H9 (cell line): ENCODE data around the gene METTL1. TPM values are rescaled to one million over a fixed set of nuclear protein-coding genes. Genes with fewer than 3 reads are reported as not detected.

Experiments
- DNase-seq: peaks from one replicate; pipeline ENCODE4 v3.0.0-alpha.2; 2017
- H2AFZ ChIP-seq: one replicate; pipeline ENCODE4 v1.6.1; 2013; ENCODE audit warnings: mild to moderate bottlenecking, low read length, control low read depth, moderate library complexity
- H2AK5ac ChIP-seq: 2 replicates; pipeline ENCODE4 v1.6.1; 2013; ENCODE audit warnings: low read length, control low read depth, mixed read lengths; ENCODE audit not compliant: insufficient read length
- H2BK120ac ChIP-seq: one replicate; pipeline ENCODE4 v1.6.1; 2013; ENCODE audit warnings: low read depth, mild to moderate bottlenecking, low read length, control low read depth, inconsistent platforms; ENCODE audit not compliant: poor library complexity, severe bottlenecking
- H2BK12ac ChIP-seq: 2 replicates; pipeline ENCODE4 v1.6.1; 2013; ENCODE audit warnings: low read length, control low read depth, mixed read lengths, low read depth; ENCODE audit not compliant: insufficient read length
- H2BK15ac ChIP-seq: 2 replicates; pipeline ENCODE4 v1.6.1; 2013; ENCODE audit warnings: low read depth, low read length, control low read depth
- H2BK20ac ChIP-seq: one replicate; pipeline ENCODE4 v1.6.1; 2013; ENCODE audit warnings: low read depth, mild to moderate bottlenecking, low read length, control low read depth, inconsistent platforms; ENCODE audit not compliant: poor library complexity, severe bottlenecking
- H2BK5ac ChIP-seq: 2 replicates; pipeline ENCODE4 v1.6.1; 2013; ENCODE audit warnings: low read length, control low read depth, mixed read lengths; ENCODE audit not compliant: insufficient read length
- H3K14ac ChIP-seq: 2 replicates; pipeline ENCODE4 v1.6.1; 2013; ENCODE audit warnings: low read length, control low read depth; ENCODE audit not compliant: insufficient read depth
- H3K18ac ChIP-seq: 2 replicates; pipeline ENCODE4 v1.6.1; 2013; ENCODE audit warnings: low read depth, mild to moderate bottlenecking, mixed read lengths, low read length, control low read depth; ENCODE audit not compliant: insufficient read length
- H3K23ac ChIP-seq: 2 replicates; pipeline ENCODE4 v1.6.1; 2013; ENCODE audit warnings: low read length, control low read depth, mixed read lengths, low read depth; ENCODE audit not compliant: insufficient read length
- H3K23me2 ChIP-seq: 2 replicates; pipeline ENCODE4 v1.6.1; 2013; ENCODE audit warnings: low read depth, mild to moderate bottlenecking, mixed read lengths, low read length, control low read depth; ENCODE audit not compliant: insufficient read length, poor library complexity, severe bottlenecking
- H3K27ac ChIP-seq: 2 replicates; pipeline ENCODE4 v1.5.1; 2013; ENCODE audit warnings: low read length, control low read depth, mixed read lengths, low read depth; ENCODE audit not compliant: insufficient read length
- H3K27me3 ChIP-seq: 2 replicates; pipeline ENCODE4 v1.6.1; 2013; ENCODE audit warnings: low read length, control low read depth, inconsistent platforms; ENCODE audit not compliant: insufficient read depth
- H3K4ac ChIP-seq: 2 replicates; pipeline ENCODE4 v1.6.1; 2013; ENCODE audit warnings: low read depth, mild to moderate bottlenecking, control low read depth, inconsistent platforms, low read length, moderate library complexity
- H3K4me1 ChIP-seq: 2 replicates; pipeline ENCODE4 v1.6.1; 2013; ENCODE audit warnings: low read length, control low read depth, inconsistent platforms; ENCODE audit not compliant: insufficient read depth
- H3K4me2 ChIP-seq: 2 replicates; pipeline ENCODE4 v1.6.1; 2013; ENCODE audit warnings: low read length, control low read depth, mixed read lengths; ENCODE audit not compliant: insufficient read length, insufficient read depth
- H3K56ac ChIP-seq: 2 replicates; pipeline ENCODE4 v1.6.1; 2013; ENCODE audit warnings: low read depth, mild to moderate bottlenecking, mixed read lengths, low read length, control low read depth; ENCODE audit not compliant: insufficient read length
- H3K79me1 ChIP-seq: 2 replicates; pipeline ENCODE4 v1.6.1; 2013; ENCODE audit warnings: low read depth, mild to moderate bottlenecking, moderate library complexity, low read length, control low read depth, inconsistent platforms; ENCODE audit not compliant: insufficient read depth, poor library complexity, severe bottlenecking
- H3K79me2 ChIP-seq: 2 replicates; pipeline ENCODE4 v1.6.1; 2013; ENCODE audit warnings: low read length, control low read depth, inconsistent platforms; ENCODE audit not compliant: insufficient read depth
- H3K9ac ChIP-seq: 2 replicates; pipeline ENCODE4 v1.6.1; 2013; ENCODE audit warnings: low read length, control low read depth, mixed read lengths; ENCODE audit not compliant: insufficient read length; ENCODE audit errors: extremely low read depth
- H3K9me3 ChIP-seq: one replicate; pipeline ENCODE4 v1.6.1; 2013; ENCODE audit warnings: low read depth, low read length, inconsistent platforms; ENCODE audit not compliant: control insufficient read depth
- H3T11ph ChIP-seq: one replicate; pipeline ENCODE4 v1.6.1; 2013; ENCODE audit warnings: mild to moderate bottlenecking, low read length, control low read depth, inconsistent platforms
- H4K20me1 ChIP-seq: one replicate; pipeline ENCODE4 v1.6.1; 2013; ENCODE audit not compliant: control insufficient read depth, insufficient read length, insufficient read depth
- H4K5ac ChIP-seq: 2 replicates; pipeline ENCODE4 v1.6.1; 2013; ENCODE audit warnings: low read depth, mild to moderate bottlenecking, mixed read lengths, low read length, control low read depth; ENCODE audit not compliant: insufficient read length
- H4K8ac ChIP-seq: replicated peaks from 2 replicates; pipeline ENCODE4 v1.6.1; 2013; ENCODE audit warnings: low read length, control low read depth, mixed read lengths, low read depth; ENCODE audit not compliant: insufficient read length
- H4K91ac ChIP-seq: 2 replicates; pipeline ENCODE4 v1.6.1; 2013; ENCODE audit warnings: low read depth, mild to moderate bottlenecking, moderate library complexity, mixed read lengths, low read length, control low read depth; ENCODE audit not compliant: insufficient read length
- H3K27ac Mint-ChIP-seq, 3 experiments: 2 replicates in 2 of 3; 3 replicates in 1 of 3; pipeline ENCODE4 v1.8.0; 2020 to 2021; ENCODE audit warnings: mixed read lengths in 3 of 3, mild to moderate bottlenecking in 1 of 3, moderate library complexity in 1 of 3
- H3K27me3 Mint-ChIP-seq: 2 replicates; pipeline ENCODE4 v1.8.0; 2021; ENCODE audit warnings: low read depth, mild to moderate bottlenecking, moderate library complexity, mixed read lengths
- H3K36me3 Mint-ChIP-seq, 3 experiments: 2 replicates in 2 of 3; 3 replicates in 1 of 3; pipeline ENCODE4 v1.8.0; 2020 to 2021; ENCODE audit warnings: low read depth in 3 of 3, mixed read lengths in 3 of 3; ENCODE audit not compliant: insufficient read depth in 1 of 3
- H3K4me1 Mint-ChIP-seq, 2 experiments: 2 replicates each; pipeline ENCODE4 v1.8.0; 2020; ENCODE audit warnings: mixed read lengths in 2 of 2
- H3K4me3 Mint-ChIP-seq, 2 experiments: 2 replicates in 1 of 2; 3 replicates in 1 of 2; pipeline ENCODE4 v1.8.0; 2020 to 2021; ENCODE audit warnings: mild to moderate bottlenecking in 2 of 2, mixed read lengths in 2 of 2, moderate library complexity in 1 of 2
- H3K9me3 Mint-ChIP-seq, 2 experiments: 2 replicates in 1 of 2; 3 replicates in 1 of 2; pipeline ENCODE4 v1.8.0; 2020; ENCODE audit warnings: mild to moderate bottlenecking in 2 of 2, mixed read lengths in 2 of 2, moderate library complexity in 1 of 2
- CTCF ChIP-seq: fragments of 200-600 bp; sonication (generic); conservative IDR thresholded peaks from 3 replicates; pipeline ENCODE4 v1.8.0; 2021; ENCODE audit warnings: antibody characterized with exemption, mild to moderate bottlenecking
- WGBS: extraction: QIAGEN DNeasy Blood & Tissue Kit; methylation state at CpG from one replicate; pipeline ENCODE4 v1.1.7; 2013; ENCODE audit warnings: missing lambda C conversion rate, low lambda C conversion rate, mixed read lengths; ENCODE audit not compliant: insufficient read length; ENCODE audit errors: extremely low coverage; 5-methylcytosine and 5-hydroxymethylcytosine counted together
- total RNA-seq: library from RNA; stranded (reverse); gene quantifications from 2 replicates; pipeline ENCODE4 v1.2.1, GENCODE V29; 2021

METTL1 gene
- total RNA-seq, 1 experiment from 2014 or later, result 58.4 TPM

GRCh38 chr12:57724003-57724935 is 47.6 kb downstream of the METTL1 start:
- Histone ChIP-seq H2BK5ac (no peak overlapping the region), H4K20me1 (no peaks in the 10 kb centered on the region), H3K18ac (no peak overlapping the region), H2BK20ac (no peak overlapping the region), H3K4me2 (no peak overlapping the region), H3K27ac (no peak overlapping the region), H2BK15ac (no peak overlapping the region), H4K91ac (no peak overlapping the region), H3K4ac (no peak overlapping the region), H3K4me1 (no peaks in the 10 kb centered on the region; the same call in 1 of the 2 replicates), H2BK120ac (no peak overlapping the region), H3K14ac (no peak overlapping the region; the same call in 1 of the 2 replicates), H3K27me3 (peaks cover 19% of the 10 kb centered on the region; the same call in 1 of the 2 replicates), H2AK5ac (no peak overlapping the region), H4K5ac (no peak overlapping the region), H4K8ac (no peak overlapping the region), H3K23ac (no peak overlapping the region), H3K79me2 (no peaks in the 10 kb centered on the region), H2AFZ (no peak overlapping the region), H3K9ac (no peak overlapping the region), H3T11ph (no peak overlapping the region), H3K56ac (no peak overlapping the region), H3K9me3 (no peaks in the 10 kb centered on the region), H3K23me2 (peaks cover 14% of the 10 kb centered on the region), H2BK12ac (no peak overlapping the region), H3K79me1 (no peaks in the 10 kb centered on the region)
- no peak for DNase-seq
- Mint-ChIP-seq H3K27me3 (peaks cover 60% of the 10 kb centered on the region), H3K4me3 (no peak overlapping the region; a peak in 1 of 5 replicates), H3K9me3 (no peaks in the 10 kb centered on the region; a peak in 1 of 5 replicates), H3K27ac (no peak overlapping the region), H3K4me1 (peaks cover 12 to 17% of the 10 kb centered on the region in 2 experiments), H3K36me3 (peaks cover 6 to 22% (median 9%) of the 10 kb centered on the region in 3 experiments)
- WGBS, result no CpG with 5 or more reads among the region's 12 CpGs
- no peak for TF ChIP-seq CTCF
